Islet of Langerhans (tissue), 1 donor: ENCODE results near the gene SRPRA.
"Not testable (repeated sequence)": the region's sequence is repeated elsewhere in the genome, so short reads cannot be mapped to it uniquely, and the experiment has no call there.

Experiments
- FAIRE-seq: peaks from one replicate; lab custom pipeline; 2011; peaks lifted over from hg19 to GRCh38; lab: Jason Lieb, UNC

Gene SRPRA

GRCh38 chr11:126268708-126269579, at the start of gene SRPRA, which contains the start of gene FOXRED1:
TSS of gene SRPRA (minus strand) at chr11:126268895. CDS start at chr11:126268804, 91 bp downstream.
TSS of gene FOXRED1 (plus strand) at chr11:126269154. CDS start at chr11:126269207, 53 bp downstream.
- FAIRE-seq = no peak

- no peak for FAIRE-seq
These were observed 49.3 kb upstream of the SRPRA start for GRCh38 chr11:126317756-126318573.

- FAIRE-seq = no peak
These were observed 48.7 kb upstream of the SRPRA start for GRCh38 chr11:126317432-126317755.

GRCh38 chr11:126313826-126314225, 45.1 kb upstream of the SRPRA start:
- FAIRE-seq = no peak

GRCh38 chr11:126312961-126313360, 44.3 kb upstream of the SRPRA start:
- FAIRE-seq = no peak

GRCh38 chr11:126311401-126312291, 43.0 kb upstream of the SRPRA start:
- FAIRE-seq = no peak

GRCh38 chr11:126310992-126311310, 42.3 kb upstream of the SRPRA start:
- no peak for FAIRE-seq

GRCh38 chr11:126310200-126310991, 41.7 kb upstream of the SRPRA start:
- FAIRE-seq = no peak

GRCh38 chr11:126308771-126309170, 40.1 kb upstream of the SRPRA start:
- FAIRE-seq = not testable (repeated sequence)

- no peak for FAIRE-seq
These were observed 39.6 kb upstream of the SRPRA start for GRCh38 chr11:126308271-126308671.

- no peak for FAIRE-seq
These were observed 39.0 kb upstream of the SRPRA start for GRCh38 chr11:126307706-126308105.

GRCh38 chr11:126305699-126306098, 37.0 kb upstream of the SRPRA start:
- FAIRE-seq = no peak

GRCh38 chr11:126304457-126305075, 35.9 kb upstream of the SRPRA start:
- no peak for FAIRE-seq

- FAIRE-seq = no peak
These were observed 35.1 kb upstream of the SRPRA start, which contains the start of gene DCPS for GRCh38 chr11:126303623-126304456. TSS of gene DCPS (plus strand) at chr11:126304060. CDS start at chr11:126304081, 21 bp downstream.

GRCh38 chr11:126297004-126297403, 28.3 kb upstream of the SRPRA start:
- no peak for FAIRE-seq

- no peak for FAIRE-seq
These were observed 25.0 kb upstream of the SRPRA start for GRCh38 chr11:126293726-126294125.

GRCh38 chr11:126290887-126291286, 22.2 kb upstream of the SRPRA start:
- FAIRE-seq = no peak

- FAIRE-seq = no peak
These were observed 19.5 kb upstream of the SRPRA start for GRCh38 chr11:126288237-126288636.

GRCh38 chr11:126284829-126285228, 16.1 kb upstream of the SRPRA start:
- FAIRE-seq = peak; percentile 60
